ENCODE measurements around the gene ATF2.

The ATF2 gene

DNA sequence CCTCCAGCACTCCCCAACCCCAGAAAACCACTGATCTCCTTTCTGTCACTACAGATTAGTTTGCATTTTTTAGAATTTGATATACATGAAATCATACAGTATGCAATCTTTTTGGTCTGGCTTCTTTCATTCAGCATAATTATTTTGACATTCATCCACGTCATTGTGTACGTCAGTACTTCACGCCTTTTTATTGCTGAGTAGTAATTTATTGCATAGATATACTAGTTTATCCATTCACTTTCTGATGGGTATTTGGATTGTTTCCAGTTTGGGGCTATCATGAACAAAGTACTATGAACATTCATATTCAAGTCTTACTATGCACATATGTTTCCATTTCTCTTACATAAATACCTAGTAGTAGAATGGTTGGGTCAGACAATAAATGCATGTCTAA is 142.8 kb downstream of the ATF2 start:
- DNase-seq (ENCODE audit: low read depth), result no peak

- DNase-seq (ENCODE audit: low read depth), result no peak
These were observed 145.1 kb downstream of the ATF2 start for GRCh38 chr2:175022923-175023322.
